ENCODE data around the gene ACOT7.

ACOT7 gene

DNA sequence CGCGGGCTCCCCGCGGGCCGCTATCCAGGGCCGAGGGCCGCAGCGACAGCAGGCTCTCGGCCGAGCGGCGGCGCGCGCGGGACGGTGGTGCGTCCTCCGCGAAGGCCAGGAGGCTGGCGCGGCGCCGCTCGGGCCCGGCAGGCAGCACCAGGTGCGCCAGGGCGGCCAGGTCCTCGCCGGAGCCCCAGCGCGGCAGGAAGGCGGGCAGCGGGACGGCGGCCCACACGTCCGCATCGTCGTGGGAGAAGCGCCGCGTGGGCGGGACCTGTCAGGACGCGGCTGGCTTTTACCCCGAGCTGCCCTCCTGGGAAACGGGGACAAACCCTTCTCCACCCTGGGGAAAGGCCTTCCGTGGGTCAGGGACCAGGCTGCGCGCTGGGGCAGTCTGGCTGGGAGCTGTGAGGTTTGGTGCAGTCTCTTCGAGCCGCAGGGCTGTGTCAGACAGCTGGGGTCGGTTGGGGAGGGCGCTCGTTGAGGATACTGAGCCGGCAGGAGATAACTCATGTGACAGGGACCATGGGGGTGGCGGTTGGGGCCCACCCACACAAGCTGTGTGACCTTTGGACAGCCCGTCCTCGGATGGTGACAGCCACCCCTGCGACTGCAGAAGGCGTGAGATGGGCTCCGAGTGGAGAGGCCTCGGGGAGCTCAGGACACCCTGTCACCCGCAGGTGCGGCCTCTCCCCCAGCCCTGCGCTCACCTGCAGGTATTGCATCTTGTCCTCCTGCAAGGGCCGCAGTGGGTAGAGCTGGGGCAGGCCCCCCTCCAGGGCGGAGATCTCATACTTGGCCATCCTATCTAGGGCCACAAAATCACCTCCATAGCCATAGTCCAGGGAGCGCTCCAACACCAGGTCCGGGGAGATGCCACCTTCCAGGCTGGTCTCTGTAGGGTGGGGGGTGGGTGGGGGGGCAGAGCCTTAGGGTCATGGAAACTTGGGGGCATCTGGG lies 143.6 kb downstream of the ACOT7 start:
- H3K4me3 ChIP-seq (ENCODE audit: low read length): peak overlapping the region; percentile 5; the same call in 1 of the 2 replicates
- H3K36me3 ChIP-seq (ENCODE audit: control insufficient read depth, insufficient read depth, low read length): no peaks in the 10 kb centered on the region
- peaks cover 7% of the 10 kb centered on the region for H3K4me1 ChIP-seq (ENCODE audit: control insufficient read depth, insufficient read depth, low read length)
- no peak for DNase-seq (ENCODE audit: low read depth, low spot score)
- H3K9me3 ChIP-seq (ENCODE audit: control insufficient read depth, insufficient read depth, low read length): no peaks in the 10 kb centered on the region
- H3K27me3 ChIP-seq (ENCODE audit: control insufficient read depth, insufficient read depth, low read length): peaks cover 17% of the 10 kb centered on the region
- WGBS (ENCODE audit: insufficient coverage, insufficient read length): no CpG with 5 or more reads among the region's 71 CpGs
- no peak overlapping the region for H3K27ac ChIP-seq (ENCODE audit: low read length)

- peak overlapping the region; percentile 16; the same call in 1 of the 2 replicates for H3K4me3 ChIP-seq (ENCODE audit: low read length)
Measured at GRCh38 chr1:6248932-6249738, 144.4 kb downstream of the ACOT7 start.

GRCh38 chr1:6248161-6248776 lies 145.3 kb downstream of the ACOT7 start:
- H3K9me3 ChIP-seq (ENCODE audit: control insufficient read depth, insufficient read depth, low read length): no peaks in the 10 kb centered on the region
- no peak for DNase-seq (ENCODE audit: low read depth, low spot score)
- H3K27me3 ChIP-seq (ENCODE audit: control insufficient read depth, insufficient read depth, low read length): peaks cover 17% of the 10 kb centered on the region
- H3K27ac ChIP-seq (ENCODE audit: low read length): no peak overlapping the region
- H3K36me3 ChIP-seq (ENCODE audit: control insufficient read depth, insufficient read depth, low read length): no peaks in the 10 kb centered on the region
- H3K4me1 ChIP-seq (ENCODE audit: control insufficient read depth, insufficient read depth, low read length): peaks cover 11% of the 10 kb centered on the region
- H3K4me3 ChIP-seq (ENCODE audit: low read length): no peak overlapping the region
- no CpG with 5 or more reads among the region's 14 CpGs for WGBS (ENCODE audit: insufficient coverage, insufficient read length)

More at GRCh38 chr1:6248932-6249738, 144.4 kb downstream of the ACOT7 start:
- Histone ChIP-seq H3K36me3 (ENCODE audit: control insufficient read depth, insufficient read depth, low read length) (no peaks in the 10 kb centered on the region), H3K9me3 (ENCODE audit: control insufficient read depth, insufficient read depth, low read length) (no peaks in the 10 kb centered on the region), H3K4me1 (ENCODE audit: control insufficient read depth, insufficient read depth, low read length) (peaks cover 7% of the 10 kb centered on the region), H3K27me3 (ENCODE audit: control insufficient read depth, insufficient read depth, low read length) (peaks cover 17% of the 10 kb centered on the region), H3K27ac (ENCODE audit: low read length) (no peak overlapping the region)
- no CpG with 5 or more reads among the region's 96 CpGs for WGBS (ENCODE audit: insufficient coverage, insufficient read length)
- no peak for DNase-seq (ENCODE audit: low read depth, low spot score)

DNA sequence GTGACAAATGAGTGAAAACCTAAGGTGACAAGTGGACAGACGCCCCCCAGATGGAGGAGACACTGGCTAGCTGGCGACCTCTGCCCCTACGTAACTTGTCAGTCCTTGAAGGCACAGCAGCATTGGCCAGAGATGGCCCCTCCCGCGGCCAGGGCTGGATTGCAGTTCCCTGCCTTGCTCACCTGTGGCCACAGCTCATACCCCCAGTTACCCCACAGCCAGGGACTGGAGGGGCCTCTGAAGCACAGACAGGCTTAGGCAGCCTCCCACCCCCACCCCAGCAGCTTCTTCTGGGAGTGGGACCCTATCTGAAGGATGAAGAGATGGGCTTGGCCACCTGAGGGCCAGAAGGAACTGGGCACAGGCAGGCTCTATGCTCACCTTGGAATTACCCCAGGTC lies 145.9 kb downstream of the ACOT7 start:
- Histone ChIP-seq H3K27me3 (ENCODE audit: control insufficient read depth, insufficient read depth, low read length) (peaks cover 17% of the 10 kb centered on the region), H3K27ac (ENCODE audit: low read length) (no peak overlapping the region), H3K9me3 (ENCODE audit: control insufficient read depth, insufficient read depth, low read length) (no peaks in the 10 kb centered on the region), H3K4me3 (ENCODE audit: low read length) (no peak overlapping the region), H3K4me1 (ENCODE audit: control insufficient read depth, insufficient read depth, low read length) (peaks cover 15% of the 10 kb centered on the region), H3K36me3 (ENCODE audit: control insufficient read depth, insufficient read depth, low read length) (no peaks in the 10 kb centered on the region)
- WGBS (ENCODE audit: insufficient coverage, insufficient read length): no CpG with 5 or more reads among the region's 5 CpGs
- DNase-seq (ENCODE audit: low read depth, low spot score): no peak

GRCh38 chr1:6246497-6247467 lies 146.8 kb downstream of the ACOT7 start:
- DNase-seq (ENCODE audit: low read depth, low spot score): no peak
- Histone ChIP-seq H3K27me3 (ENCODE audit: control insufficient read depth, insufficient read depth, low read length) (peaks cover 17% of the 10 kb centered on the region), H3K27ac (ENCODE audit: low read length) (no peak overlapping the region), H3K36me3 (ENCODE audit: control insufficient read depth, insufficient read depth, low read length) (no peaks in the 10 kb centered on the region), H3K4me3 (ENCODE audit: low read length) (peak overlapping the region; percentile 73; the same call in 1 of the 2 replicates), H3K9me3 (ENCODE audit: control insufficient read depth, insufficient read depth, low read length) (no peaks in the 10 kb centered on the region), H3K4me1 (ENCODE audit: control insufficient read depth, insufficient read depth, low read length) (peaks cover 15% of the 10 kb centered on the region)
- WGBS (ENCODE audit: insufficient coverage, insufficient read length): no CpG with 5 or more reads among the region's 30 CpGs

- no CpG with 5 or more reads among the region's 49 CpGs for WGBS (ENCODE audit: insufficient coverage, insufficient read length)
Measured at GRCh38 chr1:6245869-6246496, 147.6 kb downstream of the ACOT7 start.

GRCh38 chr1:6245086-6245868 lies 148.3 kb downstream of the ACOT7 start:
- Histone ChIP-seq H3K4me1 (ENCODE audit: control insufficient read depth, insufficient read depth, low read length) (peaks cover 22% of the 10 kb centered on the region), H3K36me3 (ENCODE audit: control insufficient read depth, insufficient read depth, low read length) (no peaks in the 10 kb centered on the region), H3K27ac (ENCODE audit: low read length) (no peak overlapping the region), H3K27me3 (ENCODE audit: control insufficient read depth, insufficient read depth, low read length) (peaks cover 10% of the 10 kb centered on the region), H3K4me3 (ENCODE audit: low read length) (peak overlapping the region; percentile 73; the same call in 1 of the 2 replicates), H3K9me3 (ENCODE audit: control insufficient read depth, insufficient read depth, low read length) (no peaks in the 10 kb centered on the region)
- no peak for DNase-seq (ENCODE audit: low read depth, low spot score)
- no CpG with 5 or more reads among the region's 79 CpGs for WGBS (ENCODE audit: insufficient coverage, insufficient read length)

More at GRCh38 chr1:6245869-6246496, 147.6 kb downstream of the ACOT7 start:
- H3K27me3 ChIP-seq (ENCODE audit: control insufficient read depth, insufficient read depth, low read length): peaks cover 15% of the 10 kb centered on the region
- no peak for DNase-seq (ENCODE audit: low read depth, low spot score)
- no peaks in the 10 kb centered on the region for H3K36me3 ChIP-seq (ENCODE audit: control insufficient read depth, insufficient read depth, low read length)
- no peaks in the 10 kb centered on the region for H3K9me3 ChIP-seq (ENCODE audit: control insufficient read depth, insufficient read depth, low read length)
- peaks cover 21% of the 10 kb centered on the region for H3K4me1 ChIP-seq (ENCODE audit: control insufficient read depth, insufficient read depth, low read length)
- H3K4me3 ChIP-seq (ENCODE audit: low read length): peak overlapping the region; percentile 73; the same call in 1 of the 2 replicates
- no peak overlapping the region for H3K27ac ChIP-seq (ENCODE audit: low read length)

GRCh38 chr1:6244401-6245049 lies 149.0 kb downstream of the ACOT7 start:
- no peak overlapping the region for H3K27ac ChIP-seq (ENCODE audit: low read length)
- no CpG with 5 or more reads among the region's 24 CpGs for WGBS (ENCODE audit: insufficient coverage, insufficient read length)
- peak overlapping the region; percentile 73 for H3K4me3 ChIP-seq (ENCODE audit: low read length)
- no peaks in the 10 kb centered on the region for H3K36me3 ChIP-seq (ENCODE audit: control insufficient read depth, insufficient read depth, low read length)
- peaks cover 19% of the 10 kb centered on the region for H3K4me1 ChIP-seq (ENCODE audit: control insufficient read depth, insufficient read depth, low read length)
- peaks cover 5% of the 10 kb centered on the region; the same call in 1 of the 2 replicates for H3K27me3 ChIP-seq (ENCODE audit: control insufficient read depth, insufficient read depth, low read length)
- DNase-seq (ENCODE audit: low read depth, low spot score): no peak
- no peaks in the 10 kb centered on the region for H3K9me3 ChIP-seq (ENCODE audit: control insufficient read depth, insufficient read depth, low read length)

Measured in iPS DF 6.9 (cell line).